Immature natural killer cell (primary cell): ENCODE data around the gene CLIC1. TPM values are rescaled to one million over a fixed set of nuclear protein-coding genes. Genes with fewer than 3 reads are reported as not detected.

Experiments
- DNase-seq, 3 donors: peaks; one replicate each; pipeline ENCODE4 v3.0.0; 2022; ENCODE audit warnings: mixed read lengths in 1 of 3
- H3K27ac Mint-ChIP-seq, 6 donors: one replicate each; pipeline ENCODE4 v1.8.0; 2020; ENCODE audit warnings: mixed read lengths in 6 of 6, mild to moderate bottlenecking in 5 of 6, inconsistent platforms in 4 of 6, moderate library complexity in 3 of 6
- H3K27me3 Mint-ChIP-seq, 3 donors: one replicate each; pipeline ENCODE4 v1.8.0; 2020 to 2021; ENCODE audit warnings: low read depth in 3 of 3, mild to moderate bottlenecking in 3 of 3, mixed read lengths in 3 of 3, moderate library complexity in 3 of 3, inconsistent platforms in 1 of 3
- H3K36me3 Mint-ChIP-seq, 3 donors: one replicate each; pipeline ENCODE4 v1.8.0; 2020; ENCODE audit warnings: mixed read lengths in 3 of 3, inconsistent platforms in 2 of 3, mild to moderate bottlenecking in 2 of 3
- H3K4me1 Mint-ChIP-seq, 2 donors: one replicate each; pipeline ENCODE4 v1.8.0; 2020; ENCODE audit warnings: inconsistent platforms in 2 of 2, mild to moderate bottlenecking in 2 of 2, mixed read lengths in 2 of 2, moderate library complexity in 1 of 2
- H3K4me3 Mint-ChIP-seq, 5 donors: one replicate each; pipeline ENCODE4 v1.8.0; 2020; ENCODE audit warnings: mild to moderate bottlenecking in 5 of 5, mixed read lengths in 5 of 5, inconsistent platforms in 3 of 5, moderate library complexity in 3 of 5
- H3K9me3 Mint-ChIP-seq, 6 donors: one replicate each; pipeline ENCODE4 v1.8.0; 2020; ENCODE audit warnings: mild to moderate bottlenecking in 6 of 6, mixed read lengths in 6 of 6, inconsistent platforms in 4 of 6, moderate library complexity in 3 of 6
- polyA plus RNA-seq, 3 donors: library from polyadenylated mRNA; unstranded; fragments of 300-500 nt; fragmentation: Illumina TruSeq; gene quantifications; one replicate each; pipeline ENCODE4 v1.2.3, GENCODE V29; 2021

Gene CLIC1
- polyA plus RNA-seq, 3 donors from 2014 or later: 1,179 to 1,674 (median 1,350) TPM

DNA sequence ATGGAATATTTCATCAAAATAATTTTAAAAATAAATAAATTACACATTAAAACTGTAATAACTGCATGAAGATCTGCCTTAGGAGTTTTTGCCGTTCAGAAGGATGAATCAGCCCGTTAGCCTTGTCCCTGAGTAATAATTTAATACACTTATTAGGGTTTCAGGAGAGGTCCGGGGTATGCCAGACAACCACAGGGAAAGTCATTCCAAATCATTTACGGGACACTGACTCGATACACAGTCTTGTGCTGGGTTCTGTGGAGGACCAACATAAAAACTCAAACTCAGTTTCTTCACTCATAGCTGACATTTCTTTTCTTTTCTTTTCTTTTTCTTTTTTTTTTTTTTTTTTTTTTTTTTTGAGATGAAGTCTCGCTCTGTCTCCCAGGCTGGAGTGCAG lies 30.4 kb downstream of the CLIC1 start:
- Mint-ChIP-seq H3K9me3 (no peaks in the 10 kb centered on the region), H3K4me3 (no peak overlapping the region), H3K4me1 (peaks cover 30 to 32% of the 10 kb centered on the region in 2 donors), H3K27me3 (peaks cover 3 to 8% (median 4%) of the 10 kb centered on the region in 3 donors), H3K36me3 (no peaks in the 10 kb centered on the region), H3K27ac (no peak overlapping the region)
- no peak for DNase-seq

DNA sequence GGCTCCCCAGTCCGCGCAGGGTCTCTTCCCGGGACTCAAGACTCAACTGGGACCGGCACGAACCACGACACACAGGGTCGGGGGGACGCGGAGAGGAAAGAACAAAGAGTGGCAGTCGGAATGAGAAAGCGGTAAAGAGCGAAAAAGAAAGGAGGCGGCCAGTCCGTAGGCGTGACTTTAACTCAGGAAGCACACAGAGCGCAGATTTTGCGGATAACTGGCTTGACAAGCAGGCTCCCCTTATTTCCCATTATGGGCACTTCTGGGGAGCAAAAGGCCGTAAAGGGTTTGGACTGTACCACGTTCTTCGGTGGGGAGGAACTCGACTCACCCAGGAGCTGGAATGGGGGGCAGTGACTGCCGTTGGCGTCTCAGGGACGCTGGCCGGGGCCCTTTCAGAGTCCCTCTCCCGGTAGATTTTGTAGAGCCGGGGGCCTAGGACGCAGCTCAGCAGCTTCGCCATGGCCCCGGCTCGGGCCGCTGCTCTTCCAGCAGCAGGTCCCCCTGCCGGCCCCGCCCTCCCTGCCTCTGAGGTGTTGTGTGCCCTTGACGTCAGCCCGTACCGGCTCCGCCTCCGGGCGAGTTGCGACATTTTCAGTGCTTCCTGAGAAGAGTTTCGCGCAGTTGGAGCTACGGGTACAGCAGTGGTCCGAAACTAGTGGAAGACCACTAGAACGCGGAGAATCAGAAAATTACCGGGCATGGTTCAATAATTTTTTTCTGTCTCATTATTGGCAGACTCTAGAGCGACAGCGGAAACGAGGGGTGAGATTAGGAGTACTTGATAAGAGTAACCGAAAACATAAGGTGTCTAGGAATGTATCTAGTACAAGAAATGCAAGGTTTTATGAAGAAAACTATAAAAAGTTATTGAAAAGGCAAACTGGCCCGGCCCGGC lies 33.3 kb downstream of the CLIC1 start, which contains the start of gene ABHD16A:
Gene ABHD16A, minus strand, starts transcription at position 506 of the 898 bp plus-strand sequence. Its CDS starts 43 bp downstream, at position 463.
- Mint-ChIP-seq H3K36me3 (peaks cover 0 to 5% (median 0%) of the 10 kb centered on the region in 3 donors), H3K4me3 (peak within 1 kb of the TSS; percentile 94 to 99 (median 96)), H3K27ac (peak within 1 kb of the TSS; percentile 95 to 99 (median 98)), H3K9me3 (no peaks in the 10 kb centered on the region), H3K4me1 (peaks cover 34 to 35% of the 10 kb centered on the region in 2 donors), H3K27me3 (peaks cover 3 to 8% (median 3%) of the 10 kb centered on the region in 3 donors)
- peak; percentile 97 for DNase-seq

DNA sequence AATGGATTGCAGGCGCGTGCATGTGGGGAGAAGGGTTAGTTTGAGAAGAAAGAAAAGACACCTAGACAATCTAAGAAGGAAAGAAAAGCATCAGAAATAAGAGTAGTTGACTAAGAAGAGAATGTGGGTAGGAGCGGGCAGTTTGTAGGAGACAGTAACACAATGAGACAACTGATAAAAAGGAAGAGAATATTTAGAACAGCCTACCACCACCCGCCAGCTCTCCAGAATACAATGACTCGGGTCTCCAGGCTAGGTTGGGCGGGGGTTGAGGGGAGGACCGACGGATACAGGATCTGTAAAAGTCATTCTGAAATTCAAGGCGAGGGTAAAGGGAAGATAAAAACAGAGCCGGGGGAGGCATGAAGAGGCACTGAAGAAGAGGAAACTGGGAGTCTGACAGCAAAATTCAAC lies 33.9 kb downstream of the CLIC1 start:
- H3K27me3 Mint-ChIP-seq: peaks cover 3 to 8% (median 3%) of the 10 kb centered on the region in 3 donors
- no peak for DNase-seq
- H3K4me3 Mint-ChIP-seq: peak overlapping the region; percentile 94 to 99 (median 96)
- peak overlapping the region; percentile 95 to 99 (median 98) for H3K27ac Mint-ChIP-seq
- peaks cover 0 to 7% (median under 1%) of the 10 kb centered on the region in 3 donors for H3K36me3 Mint-ChIP-seq
- H3K9me3 Mint-ChIP-seq: no peaks in the 10 kb centered on the region
- peaks cover 39 to 41% of the 10 kb centered on the region in 2 donors for H3K4me1 Mint-ChIP-seq

DNA sequence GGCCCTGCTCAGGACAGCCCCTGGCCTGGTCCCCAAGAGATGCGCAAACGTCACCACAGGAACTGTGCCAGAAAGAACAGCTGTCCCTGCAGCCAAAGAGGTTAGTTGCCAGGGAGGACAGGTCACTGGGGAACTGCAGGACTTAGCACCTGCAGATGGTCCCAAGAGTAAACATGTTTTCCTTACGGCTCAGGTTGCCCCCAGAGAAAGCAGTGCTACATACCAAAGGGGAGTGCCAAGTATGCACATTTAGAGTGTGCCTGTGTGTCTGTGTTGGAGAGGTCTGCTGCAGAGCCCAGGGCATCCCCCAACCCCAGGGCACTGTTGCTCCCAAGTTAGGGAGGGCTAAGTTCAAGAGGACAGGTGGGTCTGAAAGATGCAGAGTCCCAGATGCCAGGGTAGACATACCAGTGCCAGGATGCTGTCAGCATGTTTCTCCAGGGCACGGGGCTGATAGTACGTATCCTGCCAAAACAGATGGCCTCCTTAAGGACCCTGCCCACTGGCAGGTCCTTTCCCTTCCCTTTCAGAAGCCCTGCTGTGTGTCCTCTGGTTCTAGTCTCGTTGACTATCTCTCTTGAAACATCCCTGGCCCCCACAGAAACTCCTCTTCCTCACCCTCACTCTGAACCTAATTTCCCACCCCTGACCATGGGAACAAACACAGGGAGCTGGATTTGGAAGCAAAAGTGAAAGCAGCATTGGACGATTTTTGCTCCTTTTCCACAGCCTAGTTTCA lies 34.5 kb downstream of the CLIC1 start:
- Mint-ChIP-seq H3K27ac (peak overlapping the region; percentile 95 to 99 (median 98)), H3K36me3 (peaks cover 0 to 12% (median 5%) of the 10 kb centered on the region in 3 donors), H3K4me3 (peak overlapping the region; percentile 94 to 99 (median 96)), H3K4me1 (peaks cover 40 to 46% of the 10 kb centered on the region in 2 donors), H3K27me3 (peaks cover 2 to 8% (median 3%) of the 10 kb centered on the region in 3 donors), H3K9me3 (no peaks in the 10 kb centered on the region)
- DNase-seq: no peak

DNA sequence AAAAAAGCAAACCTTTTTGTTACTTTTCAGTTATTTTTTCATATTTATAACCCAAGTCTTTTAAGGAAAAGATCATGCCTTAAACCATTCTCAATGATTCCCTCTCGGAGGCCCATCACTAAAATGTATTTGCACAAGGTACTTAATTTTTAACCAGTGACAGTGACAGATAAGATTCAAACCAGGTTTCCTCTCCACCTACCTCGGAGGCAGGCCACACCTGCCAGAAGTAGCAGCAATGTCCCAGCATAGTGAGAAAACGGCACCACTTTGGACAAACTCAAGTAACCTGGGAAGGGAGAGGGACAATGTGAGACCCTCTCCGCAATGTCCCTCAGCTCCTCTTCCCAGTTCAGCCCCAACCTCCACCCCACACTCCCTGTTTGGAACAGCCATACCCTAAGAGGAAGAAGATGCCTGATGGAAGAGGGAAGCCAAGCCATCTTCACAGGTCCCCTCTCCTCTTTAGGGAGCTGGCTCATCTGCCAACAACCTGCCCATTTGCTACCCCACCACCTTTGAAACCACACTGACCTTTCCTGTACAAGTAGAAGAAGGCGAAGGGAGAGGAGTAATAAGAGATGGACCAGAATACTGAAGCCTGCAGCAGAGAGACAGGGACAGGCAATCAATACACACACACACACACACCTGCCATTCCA lies 35.5 kb downstream of the CLIC1 start:
- H3K27me3 Mint-ChIP-seq: peaks cover 2 to 8% (median 3%) of the 10 kb centered on the region in 3 donors
- peak overlapping the region; percentile 94 to 99 (median 96) for H3K4me3 Mint-ChIP-seq
- H3K36me3 Mint-ChIP-seq: peaks cover 0 to 12% (median 5%) of the 10 kb centered on the region in 3 donors
- no peaks in the 10 kb centered on the region for H3K9me3 Mint-ChIP-seq
- peaks cover 40 to 47% of the 10 kb centered on the region in 2 donors for H3K4me1 Mint-ChIP-seq
- H3K27ac Mint-ChIP-seq: peak overlapping the region; percentile 81 to 99 (median 98)
- DNase-seq: no peak

DNA sequence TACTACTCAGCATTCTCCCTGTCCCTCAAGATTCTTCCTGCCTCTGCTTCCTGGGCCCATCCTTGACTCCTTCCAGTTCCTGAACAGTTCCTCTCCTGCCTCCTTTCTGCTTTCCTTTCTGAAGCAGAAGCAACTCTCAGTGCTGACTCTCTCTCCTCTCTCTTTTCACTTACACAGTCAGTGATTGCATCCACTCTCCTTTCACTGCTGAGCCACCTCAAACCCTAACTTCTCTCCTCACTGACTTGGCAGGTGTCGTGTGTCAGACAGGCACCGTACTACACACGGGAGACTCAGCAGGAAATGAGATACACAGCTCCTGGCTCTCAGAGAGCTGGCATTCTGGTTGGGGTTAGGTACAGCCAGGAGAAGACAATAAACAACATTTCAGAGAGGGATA lies 38.8 kb downstream of the CLIC1 start:
- H3K9me3 Mint-ChIP-seq: no peaks in the 10 kb centered on the region
- DNase-seq: no peak
- no peak overlapping the region for H3K4me3 Mint-ChIP-seq
- H3K27ac Mint-ChIP-seq: peak overlapping the region; percentile 0 to 63 (median 42)
- peaks cover 5 to 18% (median 14%) of the 10 kb centered on the region in 3 donors for H3K36me3 Mint-ChIP-seq
- H3K27me3 Mint-ChIP-seq: peaks cover 0 to 3% (median 1%) of the 10 kb centered on the region in 3 donors
- H3K4me1 Mint-ChIP-seq: peaks cover 29 to 37% of the 10 kb centered on the region in 2 donors

DNA sequence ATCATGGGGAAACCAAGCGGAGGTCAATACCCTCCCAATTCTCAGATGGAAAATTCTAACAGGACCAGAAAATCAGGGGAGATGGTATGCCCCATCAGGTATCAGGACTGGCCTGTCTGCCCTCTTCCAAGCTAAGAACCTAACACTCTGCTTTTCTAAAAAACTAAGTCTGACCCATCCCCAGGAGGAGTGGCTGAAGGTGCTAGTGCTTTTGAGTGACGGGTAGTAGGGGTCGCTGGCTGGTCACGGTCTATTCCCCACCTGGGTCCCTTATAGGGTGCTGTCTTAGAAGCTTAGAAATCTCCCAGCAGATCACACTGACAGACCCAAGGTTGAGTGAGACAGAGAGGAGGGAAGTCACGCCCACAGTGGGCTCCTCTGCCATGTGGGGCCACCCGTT lies 42.8 kb downstream of the CLIC1 start:
- no peak for DNase-seq
- Mint-ChIP-seq H3K9me3 (no peaks in the 10 kb centered on the region), H3K36me3 (peaks cover 5 to 34% (median 18%) of the 10 kb centered on the region in 3 donors), H3K27me3 (peaks cover 0 to 2% (median 0%) of the 10 kb centered on the region in 3 donors), H3K4me1 (peaks cover 5 to 15% of the 10 kb centered on the region in 2 donors), H3K27ac (no peak overlapping the region), H3K4me3 (no peak overlapping the region)

DNA sequence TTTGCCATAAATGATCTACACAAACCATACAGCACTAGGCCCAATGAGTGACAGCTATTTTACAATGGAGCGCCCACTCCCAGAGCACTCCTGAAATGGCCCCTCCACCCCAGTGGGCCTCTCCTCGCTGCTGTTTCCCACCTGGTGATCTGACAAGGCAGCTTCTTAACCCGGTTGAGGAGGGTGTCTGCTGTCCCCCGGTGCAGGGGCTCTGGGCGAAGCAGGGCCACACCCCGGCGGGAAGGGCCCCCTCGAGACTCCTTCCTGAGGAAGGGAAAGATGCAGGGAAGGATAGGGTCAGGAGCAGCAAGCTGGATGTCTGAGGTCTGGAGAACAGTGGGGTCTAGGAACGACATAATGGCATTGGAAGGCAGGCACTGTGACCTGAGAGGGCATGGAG lies 43.4 kb downstream of the CLIC1 start:
- peaks cover 4 to 11% of the 10 kb centered on the region in 2 donors for H3K4me1 Mint-ChIP-seq
- peaks cover 0 to 2% (median 0%) of the 10 kb centered on the region in 3 donors for H3K27me3 Mint-ChIP-seq
- H3K4me3 Mint-ChIP-seq: no peak overlapping the region
- H3K36me3 Mint-ChIP-seq: peaks cover 6 to 32% (median 18%) of the 10 kb centered on the region in 3 donors
- no peak overlapping the region for H3K27ac Mint-ChIP-seq
- no peaks in the 10 kb centered on the region for H3K9me3 Mint-ChIP-seq
- DNase-seq: no peak

DNA sequence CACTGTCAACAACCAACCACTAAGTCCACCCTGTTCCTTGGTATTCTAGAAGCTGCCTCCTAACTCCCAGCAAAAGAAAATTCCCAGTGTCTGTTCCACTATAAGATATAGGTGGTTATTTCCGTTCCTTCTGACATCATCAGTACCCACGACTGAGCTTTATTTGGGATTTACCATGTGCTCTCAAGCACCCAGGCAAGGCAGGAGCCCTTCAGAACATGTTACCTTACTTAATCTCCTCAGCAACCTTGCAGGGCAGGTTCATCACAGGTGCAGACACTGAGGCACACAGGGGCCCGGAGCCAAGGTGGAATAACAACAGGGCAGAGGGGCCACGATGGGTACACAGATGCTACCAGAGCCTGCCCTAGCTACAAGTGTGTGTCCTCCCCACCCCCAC lies 44.0 kb downstream of the CLIC1 start:
- Mint-ChIP-seq H3K36me3 (peaks cover 8 to 36% (median 17%) of the 10 kb centered on the region in 3 donors), H3K9me3 (no peaks in the 10 kb centered on the region), H3K4me3 (no peak overlapping the region), H3K27ac (no peak overlapping the region), H3K4me1 (peaks cover 0 to 6% of the 10 kb centered on the region in 2 donors), H3K27me3 (peaks cover 0 to 2% (median 0%) of the 10 kb centered on the region in 3 donors)
- no peak for DNase-seq

DNA sequence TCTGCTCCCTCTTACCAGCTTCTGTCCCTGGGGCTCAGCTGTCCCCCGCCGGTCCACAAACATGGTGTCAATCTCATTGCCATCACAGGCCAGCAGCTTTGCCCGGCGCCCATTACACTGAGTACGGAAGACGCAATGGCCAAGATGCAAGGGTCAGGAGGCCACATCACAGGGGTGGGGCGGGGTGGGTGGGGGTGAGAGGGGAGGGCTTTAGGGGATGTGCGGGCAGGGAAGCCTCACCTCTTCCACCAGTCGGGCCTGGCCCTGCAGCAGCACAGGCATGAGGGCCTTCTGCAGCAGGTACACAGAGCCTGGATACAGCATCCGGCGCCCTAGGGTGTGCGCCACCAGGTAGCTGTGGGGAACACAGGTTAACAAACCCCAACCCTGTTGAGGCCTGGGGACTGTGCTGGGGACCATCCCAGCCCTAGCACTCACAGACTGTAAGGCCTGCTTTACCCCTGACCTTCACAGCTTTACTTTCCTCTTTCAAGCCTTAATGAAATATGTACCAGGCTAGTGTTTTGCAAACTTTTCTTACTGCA lies 44.7 kb downstream of the CLIC1 start:
- peak overlapping the region in 1 of 6 donors; percentile 26 for H3K27ac Mint-ChIP-seq
- DNase-seq: no peak
- peaks cover 0 to 2% (median 0%) of the 10 kb centered on the region in 3 donors for H3K27me3 Mint-ChIP-seq
- no peak overlapping the region for H3K4me3 Mint-ChIP-seq
- no peaks in the 10 kb centered on the region for H3K4me1 Mint-ChIP-seq
- no peaks in the 10 kb centered on the region for H3K9me3 Mint-ChIP-seq
- H3K36me3 Mint-ChIP-seq: peaks cover 8 to 36% (median 12%) of the 10 kb centered on the region in 3 donors

DNA sequence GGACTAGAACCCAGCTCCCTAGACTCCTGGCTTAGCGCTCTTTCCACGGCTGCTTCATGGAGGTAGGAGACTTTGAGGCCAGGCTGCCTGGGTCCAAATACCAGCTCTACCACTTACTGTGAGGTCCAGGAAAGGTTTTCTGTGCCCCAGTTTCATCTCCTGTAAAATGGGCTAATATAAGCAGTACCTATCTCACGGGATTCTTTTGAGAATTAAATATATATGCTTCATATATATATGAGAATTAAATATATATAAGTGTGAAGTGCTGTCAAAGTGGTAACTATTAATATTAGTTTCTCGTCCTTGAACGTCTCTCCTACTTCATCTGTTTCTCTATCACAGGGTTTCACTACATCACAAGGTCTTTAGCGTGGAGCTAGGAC lies 45.3 kb downstream of the CLIC1 start:
- Mint-ChIP-seq H3K9me3 (no peaks in the 10 kb centered on the region), H3K36me3 (peaks cover 13 to 41% (median 16%) of the 10 kb centered on the region in 3 donors), H3K4me3 (no peak overlapping the region), H3K27ac (peak overlapping the region in 1 of 6 donors; percentile 18), H3K27me3 (peaks cover 0 to 2% (median 2%) of the 10 kb centered on the region in 3 donors), H3K4me1 (no peaks in the 10 kb centered on the region)
- DNase-seq: no peak

DNA sequence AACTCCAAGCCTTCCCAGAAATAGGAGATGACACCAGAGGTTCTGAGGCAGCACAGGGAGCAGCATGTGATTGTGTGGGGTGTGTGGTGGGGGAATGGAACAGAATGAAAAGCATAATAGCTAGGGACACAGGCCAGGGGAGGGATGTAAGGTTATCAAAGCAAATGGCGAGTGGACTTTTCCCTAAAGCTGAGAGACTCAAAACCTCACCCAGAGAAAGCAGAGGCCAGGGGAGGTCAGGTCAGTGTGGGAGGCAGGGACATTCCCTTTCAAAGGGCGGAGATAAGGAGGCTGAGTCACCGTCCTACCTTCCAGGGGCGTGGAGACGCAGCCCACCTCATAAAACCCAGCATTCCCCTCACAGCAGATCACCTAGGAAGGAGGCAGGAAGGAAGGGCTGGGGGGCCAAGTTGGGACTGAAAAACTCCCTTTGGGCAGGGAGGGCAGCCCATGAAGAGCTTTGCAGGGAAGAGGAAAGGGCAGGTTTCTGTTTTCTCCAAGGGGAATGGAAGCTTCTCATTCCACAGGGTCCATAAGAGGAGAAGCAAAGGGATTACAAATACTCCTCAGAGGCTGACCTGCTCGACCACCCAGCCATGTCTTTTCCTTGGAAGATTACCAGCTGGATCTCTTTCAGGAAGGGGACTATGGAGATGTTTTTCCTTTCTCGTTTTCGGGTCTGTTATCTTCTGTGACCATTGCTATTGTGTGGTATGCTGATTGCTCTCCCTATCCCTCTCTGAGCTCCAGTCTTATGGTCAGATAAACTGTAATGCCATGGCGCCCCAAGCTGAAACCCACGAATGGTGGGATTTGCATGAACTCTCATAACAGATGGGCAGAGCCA lies 45.9 kb downstream of the CLIC1 start:
- Mint-ChIP-seq H3K4me1 (no peaks in the 10 kb centered on the region), H3K4me3 (no peak overlapping the region), H3K36me3 (peaks cover 14 to 42% (median 16%) of the 10 kb centered on the region in 3 donors), H3K27ac (peak overlapping the region in 4 of 6 donors; percentile 18 to 70 (median 34)), H3K9me3 (no peaks in the 10 kb centered on the region), H3K27me3 (peaks cover 0 to 3% (median 2%) of the 10 kb centered on the region in 3 donors)
- DNase-seq: no peak
